Peyer's patch (tissue), 4 donors: ENCODE results near the gene ATF7IP2. TPM values are rescaled to one million over a fixed set of nuclear protein-coding genes. Genes with fewer than 3 reads are reported as not detected.
"Not testable (repeated sequence)": the region's sequence is repeated elsewhere in the genome, so short reads cannot be mapped to it uniquely, and the experiment has no call there.

Source experiments
- DNase-seq, 3 donors: peaks; one replicate each; pipeline ENCODE4 v3.0.0-alpha.2; 2017 to 2019
- H3K27ac ChIP-seq, 4 donors: fragments of 200-600 bp; sonication (generic); one replicate each; pipeline ENCODE4 v1.5.1; 2016 to 2019
- H3K27me3 ChIP-seq, 2 donors: fragments of 200-600 bp; sonication (generic); one replicate each; pipeline ENCODE4 v1.5.1; 2019
- H3K36me3 ChIP-seq, 3 donors: fragments of 200-600 bp; sonication (generic); one replicate each; pipeline ENCODE4 v1.5.1; 2016 to 2019
- H3K4me1 ChIP-seq, 4 donors: fragments of 200-600 bp; sonication (generic); one replicate each; pipeline ENCODE4 v1.5.1; 2016 to 2019
- H3K4me3 ChIP-seq, 4 donors: fragments of 200-600 bp; sonication (generic); 1 replicate in 3 of 4; 2 replicates in 1 of 4; pipeline ENCODE4 v1.5.1; 2016 to 2019; ENCODE audit warnings: mild to moderate bottlenecking in 1 of 4
- H3K9me3 ChIP-seq, 4 donors: fragments of 200-600 bp; sonication (generic); one replicate each; pipeline ENCODE4 v1.5.1; 2016 to 2019; ENCODE audit warnings: mild to moderate bottlenecking in 1 of 4
- CTCF ChIP-seq, 6 experiments: fragments of 450-650 bp in 4 of 6; fragments of 200-600 bp in 2 of 6; sonication (generic) in 1 of 6; IDR thresholded peaks; one replicate each; pipeline ENCODE4 v1.5.1; 2017 to 2019; ENCODE audit warnings: antibody characterized with exemption in 6 of 6, mild to moderate bottlenecking in 3 of 6, moderate library complexity in 1 of 6
- POLR2A ChIP-seq, 2 donors: fragments of 450-650 bp; IDR thresholded peaks; one replicate each; pipeline ENCODE4 v1.5.1; 2017; ENCODE audit warnings: antibody characterized with exemption in 2 of 2, mild to moderate bottlenecking in 2 of 2, moderate library complexity in 2 of 2
- total RNA-seq, 4 donors: library from RNA; depleted of rRNA; stranded (reverse); fragments of >200 nt; gene quantifications; one replicate each; pipeline ENCODE4 v1.1.0, GENCODE V29; 2016

The ATF7IP2 gene, protein sequence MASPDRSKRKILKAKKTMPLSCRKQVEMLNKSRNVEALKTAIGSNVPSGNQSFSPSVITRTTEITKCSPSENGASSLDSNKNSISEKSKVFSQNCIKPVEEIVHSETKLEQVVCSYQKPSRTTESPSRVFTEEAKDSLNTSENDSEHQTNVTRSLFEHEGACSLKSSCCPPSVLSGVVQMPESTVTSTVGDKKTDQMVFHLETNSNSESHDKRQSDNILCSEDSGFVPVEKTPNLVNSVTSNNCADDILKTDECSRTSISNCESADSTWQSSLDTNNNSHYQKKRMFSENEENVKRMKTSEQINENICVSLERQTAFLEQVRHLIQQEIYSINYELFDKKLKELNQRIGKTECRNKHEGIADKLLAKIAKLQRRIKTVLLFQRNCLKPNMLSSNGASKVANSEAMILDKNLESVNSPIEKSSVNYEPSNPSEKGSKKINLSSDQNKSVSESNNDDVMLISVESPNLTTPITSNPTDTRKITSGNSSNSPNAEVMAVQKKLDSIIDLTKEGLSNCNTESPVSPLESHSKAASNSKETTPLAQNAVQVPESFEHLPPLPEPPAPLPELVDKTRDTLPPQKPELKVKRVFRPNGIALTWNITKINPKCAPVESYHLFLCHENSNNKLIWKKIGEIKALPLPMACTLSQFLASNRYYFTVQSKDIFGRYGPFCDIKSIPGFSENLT
- 10 to 100 TPM in 3 of 4 donors, 1 to 10 TPM in 1; 9.9 to 27.2 (median 10.8) TPM for total RNA-seq

- peak within 1 kb of the TSS; percentile 55 to 88 (median 67) for H3K27ac ChIP-seq
- no peaks in the 10 kb centered on the region for H3K36me3 ChIP-seq
- DNase-seq, result peak; percentile 76 to 94 (median 93)
- no peaks in the 10 kb centered on the region for H3K27me3 ChIP-seq
- H3K4me3 ChIP-seq, result peak within 1 kb of the TSS; percentile 54 to 71 (median 64)
- TF ChIP-seq CTCF (IDR thresholded peaks at IDR 0.05) (no peak), POLR2A (IDR thresholded peaks at IDR 0.05) (peak; percentile 52 to 53)
- peaks cover 0 to 8% (median 3%) of the 10 kb centered on the region in 4 donors for H3K4me1 ChIP-seq
- H3K9me3 ChIP-seq, result no peaks in the 10 kb centered on the region
Observed at GRCh38 chr16:10385725-10386516, at the start of gene ATF7IP2. Gene ATF7IP2, plus strand, starts transcription at chr16:10386061. Its CDS starts 44,560 bp downstream, at chr16:10430621.

DNA sequence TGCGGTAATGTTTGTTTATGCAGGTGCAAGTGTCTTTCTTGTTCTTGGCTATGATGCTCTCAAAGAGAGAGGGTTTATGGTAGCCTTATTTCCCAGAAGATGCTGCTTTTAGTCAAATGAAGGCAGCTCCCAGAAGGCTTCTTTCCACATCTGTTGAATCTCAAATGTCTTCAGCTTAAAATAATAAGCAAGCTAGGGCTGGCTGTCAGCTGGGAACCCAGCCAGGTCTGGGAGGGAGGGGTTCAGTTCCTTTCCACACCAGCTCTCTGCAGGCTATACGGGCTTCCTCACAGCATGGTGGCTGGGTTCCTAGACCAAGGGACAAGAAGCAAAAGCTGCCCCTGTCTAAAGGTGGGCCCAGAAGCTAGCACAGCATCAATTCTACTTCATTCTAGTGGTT is 47.4 kb upstream of the ATF7IP2 start:
- Histone ChIP-seq H3K27ac (no peak overlapping the region), H3K4me1 (no peaks in the 10 kb centered on the region)
- no peak for DNase-seq

DNA sequence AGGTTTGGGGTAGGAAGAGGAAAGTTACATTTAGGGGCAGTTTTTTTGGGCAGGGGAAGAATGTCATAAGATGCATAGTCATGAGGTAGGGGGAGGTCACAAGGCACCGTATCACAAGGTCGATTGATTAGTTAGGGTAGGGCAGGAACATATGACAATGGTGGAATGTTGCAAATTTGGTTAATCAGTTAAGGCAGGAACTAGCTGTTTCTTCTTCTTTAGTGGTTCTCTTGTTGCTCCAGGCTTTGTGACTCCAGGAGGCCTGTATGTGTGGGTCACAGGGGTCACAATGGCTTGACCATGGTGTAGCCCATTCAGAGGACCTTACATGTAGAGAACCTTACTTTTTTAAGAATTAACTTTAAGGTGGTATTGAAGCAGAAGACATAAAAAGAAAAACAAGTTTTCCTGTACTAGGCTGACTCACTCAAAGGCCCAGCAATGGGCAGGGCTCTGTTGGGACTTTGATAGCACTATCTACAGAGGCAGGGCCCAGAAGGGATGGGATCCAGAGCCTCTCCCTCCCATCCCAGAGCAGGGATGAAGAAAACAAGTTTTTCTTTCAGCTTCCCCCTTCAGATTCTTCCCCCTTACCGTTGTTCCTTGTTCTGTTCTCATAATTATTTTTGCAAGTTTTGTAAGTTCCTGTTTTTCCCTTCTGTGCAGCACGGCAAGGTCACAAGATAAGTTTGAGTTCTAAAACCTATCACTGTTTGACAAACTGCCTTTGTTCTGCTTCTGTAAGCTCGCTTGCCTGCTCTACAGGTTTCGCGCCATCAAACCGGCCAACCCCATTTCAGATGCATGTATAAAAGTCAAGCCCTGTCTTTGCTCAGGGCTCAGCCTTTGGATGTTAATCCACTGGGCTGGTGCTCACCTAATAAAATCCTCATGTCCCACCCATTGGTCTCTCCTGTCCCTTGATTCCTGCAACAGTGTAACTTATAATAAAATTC is 45.8 kb upstream of the ATF7IP2 start:
- no peak overlapping the region for H3K4me3 ChIP-seq
- peaks cover 0 to 33% (median 13%) of the 10 kb centered on the region in 4 donors for H3K9me3 ChIP-seq

More for the DNA sequence above, 47.4 kb upstream of the ATF7IP2 start:
- H3K36me3 ChIP-seq, result no peaks in the 10 kb centered on the region
- no peak for TF ChIP-seq CTCF (IDR thresholded peaks at IDR 0.05)
- no peak for TF ChIP-seq POLR2A (IDR thresholded peaks at IDR 0.05)
- H3K9me3 ChIP-seq, result peaks cover 0 to 33% (median 10%) of the 10 kb centered on the region in 4 donors
- no peaks in the 10 kb centered on the region for H3K27me3 ChIP-seq
- H3K4me3 ChIP-seq, result no peak overlapping the region

DNA sequence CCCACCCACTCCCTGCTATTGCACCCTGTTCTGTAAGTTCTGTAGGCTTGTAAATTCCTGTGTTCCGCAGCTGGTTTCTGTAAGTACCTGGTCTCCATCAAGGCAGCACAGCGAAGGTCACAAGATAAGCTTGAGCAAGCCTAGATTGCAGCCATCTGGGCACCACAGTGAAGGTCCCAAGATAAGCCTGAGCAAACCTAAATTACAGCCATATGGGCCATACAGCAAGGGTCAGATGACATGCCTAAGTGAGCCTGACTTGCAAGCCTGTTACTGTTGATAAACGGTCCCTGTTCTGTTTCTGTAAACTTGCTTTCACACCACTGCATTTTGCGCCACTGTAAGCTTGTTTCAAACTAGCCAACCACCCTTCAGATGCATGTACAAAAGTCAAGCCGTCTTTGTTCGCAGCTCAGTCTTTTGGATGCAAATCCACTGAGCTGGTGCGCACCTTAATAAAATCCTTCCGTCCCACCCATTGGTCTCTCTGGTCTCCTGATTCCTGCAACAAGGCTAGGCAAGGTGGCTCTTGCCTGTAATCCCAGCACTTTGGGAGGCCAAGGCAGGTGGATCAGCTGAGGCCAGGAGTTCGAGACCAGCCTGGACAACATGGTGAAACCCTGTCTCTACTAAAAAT is 42.6 kb upstream of the ATF7IP2 start:
- H3K4me3 ChIP-seq, result no peak overlapping the region
- no peak for DNase-seq
- H3K27ac ChIP-seq, result no peak overlapping the region
- H3K27me3 ChIP-seq, result no peaks in the 10 kb centered on the region
- no peak for TF ChIP-seq POLR2A (IDR thresholded peaks at IDR 0.05)
- TF ChIP-seq CTCF (IDR thresholded peaks at IDR 0.05), result no peak
- peaks cover 0 to 33% (median 13%) of the 10 kb centered on the region in 4 donors for H3K9me3 ChIP-seq
- no peaks in the 10 kb centered on the region for H3K4me1 ChIP-seq
- no peaks in the 10 kb centered on the region for H3K36me3 ChIP-seq

More for the DNA sequence above, 45.8 kb upstream of the ATF7IP2 start:
- no peak for DNase-seq
- Histone ChIP-seq H3K36me3 (no peaks in the 10 kb centered on the region), H3K4me1 (no peaks in the 10 kb centered on the region), H3K27me3 (no peaks in the 10 kb centered on the region), H3K27ac (no peak overlapping the region)
- TF ChIP-seq CTCF (IDR thresholded peaks at IDR 0.05) (no peak), POLR2A (IDR thresholded peaks at IDR 0.05) (no peak)

GRCh38 chr16:10344699-10345098 is 41.2 kb upstream of the ATF7IP2 start:
- peaks cover 0 to 27% (median 13%) of the 10 kb centered on the region in 4 donors for H3K9me3 ChIP-seq
- H3K4me3 ChIP-seq, H3K36me3 ChIP-seq: not testable (repeated sequence)

More at GRCh38 chr16:10344699-10345098, 41.2 kb upstream of the ATF7IP2 start:
- H3K27ac ChIP-seq, DNase-seq, H3K4me1 ChIP-seq, H3K27me3 ChIP-seq: not testable (repeated sequence)
